NT2/D1 (cell line): ENCODE results near the gene ASMTL.
A peak's percentile ranks its signal among the peaks of the same experiment; 100 is the strongest.

Source experiments
- DNase-seq: peaks from one replicate; pipeline ENCODE4 v3.0.0-alpha.2; 2011; ENCODE audit warnings: low read depth, low spot score
- H3K27me3 ChIP-seq: 2 replicates; pipeline ENCODE4 v1.6.0; 2011; ENCODE audit warnings: mild to moderate bottlenecking; ENCODE audit not compliant: insufficient read length, insufficient read depth
- H3K36me3 ChIP-seq: 2 replicates; pipeline ENCODE4 v1.6.1; 2011; ENCODE audit warnings: mild to moderate bottlenecking, low read length, mixed read lengths; ENCODE audit not compliant: insufficient read depth, insufficient read length
- H3K4me1 ChIP-seq: 2 replicates; pipeline ENCODE4 v1.5.1; 2011; ENCODE audit not compliant: insufficient read depth, insufficient read length
- H3K4me3 ChIP-seq: 2 replicates; pipeline ENCODE4 v1.5.1; 2011; ENCODE audit warnings: low read depth; ENCODE audit not compliant: insufficient read length
- H3K9ac ChIP-seq: 2 replicates; pipeline ENCODE4 v1.6.0; 2011; ENCODE audit warnings: low read depth; ENCODE audit not compliant: insufficient read length
- H3K9me3 ChIP-seq: 2 replicates; pipeline ENCODE4 v1.5.1; 2011; ENCODE audit warnings: mild to moderate bottlenecking, low read length; ENCODE audit not compliant: insufficient read depth
- SUZ12 ChIP-seq: IDR thresholded peaks from 2 replicates; pipeline ENCODE4 v1.6.1; 2011; ENCODE audit not compliant: insufficient read length, insufficient read depth; ENCODE audit errors: extremely low read depth
- YY1 ChIP-seq: IDR thresholded peaks from 2 replicates; pipeline ENCODE4 v1.6.1; 2011; ENCODE audit not compliant: insufficient read length, insufficient read depth
- ZNF274 ChIP-seq: IDR thresholded peaks from 2 replicates; pipeline ENCODE4 v1.6.1; 2011; ENCODE audit warnings: mild to moderate bottlenecking, low read depth, low read length

Gene ASMTL

GRCh38 chrX:1361910-1362309 is 90.8 kb downstream of the ASMTL start:
- no peak for DNase-seq
- H3K9me3 ChIP-seq: peaks cover 9% of the 10 kb centered on the region; the same call in 1 of the 2 replicates
- no peaks in the 10 kb centered on the region for H3K27me3 ChIP-seq
- H3K4me1 ChIP-seq: peaks cover 3% of the 10 kb centered on the region
- H3K4me3 ChIP-seq: no peak overlapping the region
- H3K36me3 ChIP-seq: peaks cover 30% of the 10 kb centered on the region
- TF ChIP-seq YY1: no peak
- TF ChIP-seq SUZ12: no peak
- TF ChIP-seq ZNF274: no peak
- H3K9ac ChIP-seq: no peak overlapping the region

- Histone ChIP-seq H3K9me3 (peaks cover 9% of the 10 kb centered on the region; the same call in 1 of the 2 replicates), H3K4me3 (no peak overlapping the region), H3K36me3 (peaks cover 30% of the 10 kb centered on the region), H3K27me3 (no peaks in the 10 kb centered on the region), H3K4me1 (peaks cover 3% of the 10 kb centered on the region), H3K9ac (no peak overlapping the region)
- DNase-seq: no peak
- no peak for TF ChIP-seq SUZ12
- TF ChIP-seq ZNF274: no peak
- TF ChIP-seq YY1: no peak
Measured at GRCh38 chrX:1361275-1361674, 91.4 kb downstream of the ASMTL start.

- H3K4me3 ChIP-seq: no peak overlapping the region
- TF ChIP-seq ZNF274 (no peak), SUZ12 (no peak), YY1 (no peak)
- peaks cover 30% of the 10 kb centered on the region for H3K36me3 ChIP-seq
- H3K4me1 ChIP-seq: peaks cover 3% of the 10 kb centered on the region
- no peak overlapping the region for H3K9ac ChIP-seq
- H3K9me3 ChIP-seq: peaks cover 9% of the 10 kb centered on the region; the same call in 1 of the 2 replicates
- H3K27me3 ChIP-seq: no peaks in the 10 kb centered on the region
- DNase-seq: no peak
Measured at GRCh38 chrX:1360171-1360570, 92.5 kb downstream of the ASMTL start.

- Histone ChIP-seq H3K9ac (no peak overlapping the region), H3K27me3 (no peaks in the 10 kb centered on the region), H3K4me3 (no peak overlapping the region), H3K9me3 (peaks cover 9% of the 10 kb centered on the region; the same call in 1 of the 2 replicates), H3K4me1 (peaks cover 3% of the 10 kb centered on the region), H3K36me3 (peaks cover 27% of the 10 kb centered on the region)
- no peak for TF ChIP-seq SUZ12
- no peak for TF ChIP-seq YY1
- no peak for TF ChIP-seq ZNF274
- DNase-seq: no peak
Measured at GRCh38 chrX:1359477-1359873, 93.2 kb downstream of the ASMTL start.

GRCh38 chrX:1358793-1359476 is 93.8 kb downstream of the ASMTL start:
- TF ChIP-seq SUZ12: no peak
- no peak for TF ChIP-seq YY1
- TF ChIP-seq ZNF274: no peak
- H3K4me1 ChIP-seq: peaks cover 3% of the 10 kb centered on the region
- no peak overlapping the region for H3K4me3 ChIP-seq
- H3K9ac ChIP-seq: no peak overlapping the region
- DNase-seq: no peak
- H3K9me3 ChIP-seq: peaks cover 9% of the 10 kb centered on the region; the same call in 1 of the 2 replicates
- H3K36me3 ChIP-seq: peaks cover 25% of the 10 kb centered on the region
- no peaks in the 10 kb centered on the region for H3K27me3 ChIP-seq

- peaks cover 3% of the 10 kb centered on the region for H3K4me1 ChIP-seq
- H3K9ac ChIP-seq: no peak overlapping the region
- no peak overlapping the region for H3K4me3 ChIP-seq
- DNase-seq: no peak
- H3K36me3 ChIP-seq: peaks cover 26% of the 10 kb centered on the region
- TF ChIP-seq ZNF274 (no peak), SUZ12 (no peak), YY1 (no peak)
- peaks cover 14% of the 10 kb centered on the region; the same call in 1 of the 2 replicates for H3K9me3 ChIP-seq
- no peaks in the 10 kb centered on the region for H3K27me3 ChIP-seq
Measured at GRCh38 chrX:1357993-1358392, 94.7 kb downstream of the ASMTL start.

- H3K4me1 ChIP-seq: peaks cover 3% of the 10 kb centered on the region
- H3K4me3 ChIP-seq: no peak overlapping the region
- H3K36me3 ChIP-seq: peaks cover 23% of the 10 kb centered on the region
- peaks cover 18% of the 10 kb centered on the region; the same call in 1 of the 2 replicates for H3K9me3 ChIP-seq
- TF ChIP-seq SUZ12: no peak
- TF ChIP-seq YY1: no peak
- TF ChIP-seq ZNF274: no peak
- H3K9ac ChIP-seq: peak overlapping the region; percentile 32
- H3K27me3 ChIP-seq: no peaks in the 10 kb centered on the region
- DNase-seq: no peak
Measured at GRCh38 chrX:1355131-1356046, 97.3 kb downstream of the ASMTL start.
